Measurements from ENCODE around the gene MRPS34.
A peak's percentile ranks its signal among the peaks of the same experiment; 100 is the strongest.

The MRPS34 gene

GRCh38 chr16:1724491-1724890 lies 48.4 kb downstream of the MRPS34 start:
- no peak overlapping the region for H3K4me2 ChIP-seq (ENCODE audit: low read depth, low read length)
- H3K9ac ChIP-seq (ENCODE audit: low read length), result no peak overlapping the region
- no peak for DNase-seq
- H3K9me2 ChIP-seq (replicated peaks; ENCODE audit: insufficient read depth, low read length), result no peaks in the 10 kb centered on the region
- peaks cover 6% of the 10 kb centered on the region; the same call in 1 of the 2 replicates for H3K4me1 ChIP-seq (ENCODE audit: low read length)
- no peaks in the 10 kb centered on the region for H4K20me1 ChIP-seq (ENCODE audit: insufficient read depth, low read length)
- TF ChIP-seq EZH2phosphoT487 (IDR thresholded peaks at IDR 0.05; ENCODE audit: low read length), result no peak
- TF ChIP-seq CTCF (IDR thresholded peaks at IDR 0.05; ENCODE audit: low read length), result no peak
- TF ChIP-seq EZH2 (optimal IDR thresholded peaks at IDR 0.05; ENCODE audit: low read depth, low read length), result no peak
- no peaks in the 10 kb centered on the region for H3K27me3 ChIP-seq (replicated peaks; ENCODE audit: insufficient read depth, low read length)
- no peaks in the 10 kb centered on the region for H3K36me3 ChIP-seq (replicated peaks; ENCODE audit: insufficient read depth, low read length)
- H3K9me3 ChIP-seq (replicated peaks; ENCODE audit: insufficient read depth, low read length), result no peaks in the 10 kb centered on the region
- H3K79me2 ChIP-seq (ENCODE audit: low read length), result peaks cover 34% of the 10 kb centered on the region
- peaks cover 3% of the 10 kb centered on the region; the same call in 1 of the 2 replicates for H3F3A ChIP-seq (ENCODE audit: insufficient read depth, low read length)
- no peak overlapping the region for H3K4me3 ChIP-seq (ENCODE audit: low read length)
- no peak overlapping the region for H2AFZ ChIP-seq (ENCODE audit: low read length)
- no peak overlapping the region for H3K27ac ChIP-seq (ENCODE audit: low read length)

GRCh38 chr16:1723450-1724147 lies 49.3 kb downstream of the MRPS34 start:
- H4K20me1 ChIP-seq (ENCODE audit: insufficient read depth, low read length), result no peaks in the 10 kb centered on the region
- no peak overlapping the region for H2AFZ ChIP-seq (ENCODE audit: low read length)
- H3K9me2 ChIP-seq (replicated peaks; ENCODE audit: insufficient read depth, low read length), result no peaks in the 10 kb centered on the region
- H3K9ac ChIP-seq (ENCODE audit: low read length), result no peak overlapping the region
- no peaks in the 10 kb centered on the region for H3K9me3 ChIP-seq (replicated peaks; ENCODE audit: insufficient read depth, low read length)
- H3K27me3 ChIP-seq (replicated peaks; ENCODE audit: insufficient read depth, low read length), result no peaks in the 10 kb centered on the region
- no peak for TF ChIP-seq EZH2phosphoT487 (IDR thresholded peaks at IDR 0.05; ENCODE audit: low read length)
- no peak for TF ChIP-seq EZH2 (optimal IDR thresholded peaks at IDR 0.05; ENCODE audit: low read depth, low read length)
- TF ChIP-seq CTCF (IDR thresholded peaks at IDR 0.05; ENCODE audit: low read length), result peak; percentile 74
- no peak overlapping the region for H3K4me2 ChIP-seq (ENCODE audit: low read depth, low read length)
- H3K79me2 ChIP-seq (ENCODE audit: low read length), result peaks cover 41% of the 10 kb centered on the region
- peak; percentile 27 for DNase-seq
- H3K36me3 ChIP-seq (replicated peaks; ENCODE audit: insufficient read depth, low read length), result no peaks in the 10 kb centered on the region
- no peak overlapping the region for H3K27ac ChIP-seq (ENCODE audit: low read length)
- peaks cover 3% of the 10 kb centered on the region; the same call in 1 of the 2 replicates for H3F3A ChIP-seq (ENCODE audit: insufficient read depth, low read length)
- no peak overlapping the region for H3K4me3 ChIP-seq (ENCODE audit: low read length)
- peaks cover 6% of the 10 kb centered on the region; the same call in 1 of the 2 replicates for H3K4me1 ChIP-seq (ENCODE audit: low read length)
